Measurements from ENCODE around the gene UBAP2. TPM values are rescaled to one million over a fixed set of nuclear protein-coding genes. Genes with fewer than 3 reads are reported as not detected.

UBAP2 gene
- total RNA-seq, 1 experiment from 2014 or later = 62.5 TPM

GRCh38 chr9:34034698-34035065 is 14.0 kb downstream of the UBAP2 start:
- Histone ChIP-seq H3K36me3 (ENCODE audit: insufficient read depth, low read length, poor library complexity, severe bottlenecking) (no peaks in the 10 kb centered on the region), H3K27ac (ENCODE audit: low read depth, low read length, poor library complexity, severe bottlenecking) (no peak overlapping the region), H3K4me3 (ENCODE audit: low read depth, low read length, poor library complexity, severe bottlenecking) (no peak overlapping the region), H3K4me1 (ENCODE audit: insufficient read depth, low read length, poor library complexity, severe bottlenecking) (no peaks in the 10 kb centered on the region), H3K9me3 (ENCODE audit: low read depth, low read length, poor library complexity, severe bottlenecking) (no peaks in the 10 kb centered on the region), H3K27me3 (replicated peaks; ENCODE audit: insufficient read depth, low read depth, low read length, poor library complexity) (no peaks in the 10 kb centered on the region)
- intact Hi-C loops (cut with micrococcal nuclease; ENCODE audit: unreplicated experiment) = no loop called here
- BruUV-seq (replicated peaks) = no TSS peak
- POLR2A ChIA-PET (ENCODE audit: low non-redundant PET) = no interaction called here
- CTCF ChIA-PET = interaction anchor here (0.6 kb wide), 1 partner anchor 10 kb away, joined by 3 read pairs; no protein-coding TSS in a partner anchor
- TF ChIP-seq CTCF (conservative IDR thresholded peaks at IDR 0.05; ENCODE audit: low read depth, low read length) (no peak), EZH2 (IDR thresholded peaks at IDR 0.05; ENCODE audit: borderline replicate concordance, low read depth, low read length, poor library complexity, severe bottlenecking) (no peak)
- no peak for DNase-seq (ENCODE audit: low spot score)

- H3K27me3 ChIP-seq (replicated peaks; ENCODE audit: insufficient read depth, low read depth, low read length, poor library complexity) = no peaks in the 10 kb centered on the region
- CTCF ChIA-PET = no interaction called here
- H3K4me3 ChIP-seq (ENCODE audit: low read depth, low read length, poor library complexity, severe bottlenecking) = no peak overlapping the region
- POLR2A ChIA-PET (ENCODE audit: low non-redundant PET) = no interaction called here
- no peaks in the 10 kb centered on the region for H3K4me1 ChIP-seq (ENCODE audit: insufficient read depth, low read length, poor library complexity, severe bottlenecking)
- H3K36me3 ChIP-seq (ENCODE audit: insufficient read depth, low read length, poor library complexity, severe bottlenecking) = peaks cover 6% of the 10 kb centered on the region
- TF ChIP-seq CTCF (conservative IDR thresholded peaks at IDR 0.05; ENCODE audit: low read depth, low read length) (no peak), EZH2 (IDR thresholded peaks at IDR 0.05; ENCODE audit: borderline replicate concordance, low read depth, low read length, poor library complexity, severe bottlenecking) (no peak)
- H3K27ac ChIP-seq (ENCODE audit: low read depth, low read length, poor library complexity, severe bottlenecking) = no peak overlapping the region
- DNase-seq (ENCODE audit: low spot score) = no peak
- no peaks in the 10 kb centered on the region for H3K9me3 ChIP-seq (ENCODE audit: low read depth, low read length, poor library complexity, severe bottlenecking)
- no TSS peak for BruUV-seq (replicated peaks)
- intact Hi-C loops (cut with micrococcal nuclease; ENCODE audit: unreplicated experiment) = no loop called here
These were observed 16.1 kb downstream of the UBAP2 start for GRCh38 chr9:34032631-34033030.

GRCh38 chr9:34027845-34028574 is 20.7 kb downstream of the UBAP2 start:
- H3K4me1 ChIP-seq (ENCODE audit: insufficient read depth, low read length, poor library complexity, severe bottlenecking) = no peaks in the 10 kb centered on the region
- no peak for DNase-seq (ENCODE audit: low spot score)
- no TSS peak for BruUV-seq (replicated peaks)
- H3K4me3 ChIP-seq (ENCODE audit: low read depth, low read length, poor library complexity, severe bottlenecking) = no peak overlapping the region
- CTCF ChIA-PET = no interaction called here
- H3K36me3 ChIP-seq (ENCODE audit: insufficient read depth, low read length, poor library complexity, severe bottlenecking) = peaks cover 6% of the 10 kb centered on the region
- H3K27ac ChIP-seq (ENCODE audit: low read depth, low read length, poor library complexity, severe bottlenecking) = no peak overlapping the region
- POLR2A ChIA-PET (ENCODE audit: low non-redundant PET) = no interaction called here
- intact Hi-C loops (cut with micrococcal nuclease; ENCODE audit: unreplicated experiment) = no loop called here
- no peaks in the 10 kb centered on the region for H3K9me3 ChIP-seq (ENCODE audit: low read depth, low read length, poor library complexity, severe bottlenecking)
- TF ChIP-seq EZH2 (IDR thresholded peaks at IDR 0.05; ENCODE audit: borderline replicate concordance, low read depth, low read length, poor library complexity, severe bottlenecking) (no peak), CTCF (conservative IDR thresholded peaks at IDR 0.05; ENCODE audit: low read depth, low read length) (no peak)
- no peaks in the 10 kb centered on the region for H3K27me3 ChIP-seq (replicated peaks; ENCODE audit: insufficient read depth, low read depth, low read length, poor library complexity)
